Dermis microvascular lymphatic vessel endothelial cell (primary cell): ENCODE results near the gene PVR. TPM values are rescaled to one million over a fixed set of nuclear protein-coding genes. Genes with fewer than 3 reads are reported as not detected.
"Not testable (repeated sequence)": the region's sequence is repeated elsewhere in the genome, so short reads cannot be mapped to it uniquely, and the experiment has no call there.

ENCODE experiments used
- DNase-seq, 2 donors: peaks; one replicate each; pipeline versions ENCODE4 v3.0.0 to v3.0.0-alpha.2; 2010; ENCODE audit warnings: low read depth in 2 of 2
- total RNA-seq: library from RNA; depleted of rRNA; stranded (reverse); fragments of >200 nt; gene quantifications from 2 replicates; pipeline ENCODE4 v1.2.1, GENCODE V29; 2014

The PVR gene
- total RNA-seq, 1 donor from 2014 or later = 53.8 TPM

- DNase-seq = no peak
Observed at GRCh38 chr19:44671400-44671799, 27.7 kb downstream of the PVR start, which contains the start of gene CEACAM19. Gene CEACAM19, plus strand, starts transcription at chr19:44671482. Its CDS starts 450 bp downstream, at chr19:44671932.

- DNase-seq = no peak
Observed at GRCh38 chr19:44672226-44672625, 28.5 kb downstream of the PVR start.

GRCh38 chr19:44673510-44673909 lies 29.8 kb downstream of the PVR start:
- no peak for DNase-seq

- no peak for DNase-seq
Observed at GRCh38 chr19:44675521-44675920, 31.8 kb downstream of the PVR start.

- DNase-seq = no peak
Observed at GRCh38 chr19:44677019-44677811, 33.5 kb downstream of the PVR start.

GRCh38 chr19:44680536-44680935 lies 36.8 kb downstream of the PVR start:
- DNase-seq = no peak

- DNase-seq = no peak
Observed at GRCh38 chr19:44681992-44682790, 38.5 kb downstream of the PVR start.

- DNase-seq = no peak
Observed at GRCh38 chr19:44682807-44683206, 39.1 kb downstream of the PVR start.

GRCh38 chr19:44683434-44684210 lies 39.9 kb downstream of the PVR start:
- no peak for DNase-seq

GRCh38 chr19:44684396-44684795 lies 40.7 kb downstream of the PVR start:
- DNase-seq = not testable (repeated sequence)

- DNase-seq = peak in 1 of 2 donors; percentile 93
Observed at GRCh38 chr19:44684892-44685863, 41.5 kb downstream of the PVR start.

GRCh38 chr19:44685877-44686276 lies 42.2 kb downstream of the PVR start:
- DNase-seq = peak in 1 of 2 donors; percentile 38

- DNase-seq = no peak
Observed at GRCh38 chr19:44686896-44687295, 43.2 kb downstream of the PVR start.

- DNase-seq = no peak
Observed at GRCh38 chr19:44687888-44688287, 44.2 kb downstream of the PVR start.

GRCh38 chr19:44689290-44690130 lies 45.8 kb downstream of the PVR start:
- peak; percentile 61 to 80 for DNase-seq

- no peak for DNase-seq
Observed at GRCh38 chr19:44690131-44690440, 46.4 kb downstream of the PVR start.

GRCh38 chr19:44692379-44692721 lies 48.6 kb downstream of the PVR start:
- no peak for DNase-seq

GRCh38 chr19:44694184-44694579 lies 50.5 kb downstream of the PVR start:
- DNase-seq = no peak

GRCh38 chr19:44696939-44697669 lies 53.4 kb downstream of the PVR start:
- DNase-seq = no peak
